ENCODE results near the gene CDK12. TPM values are rescaled to one million over a fixed set of nuclear protein-coding genes. Genes with fewer than 3 reads are reported as not detected.

The CDK12 gene
- total and polyA plus RNA-seq, 12 donors = 7.2 to 206 (median 44.2) TPM

- H3K27ac ChIP-seq = no peak overlapping the region
- intact Hi-C loops (cut with DNase I) = no loop called here
- H3K36me3 ChIP-seq (replicated peaks in 1 of 2) = peaks cover 0 to 2% of the 10 kb centered on the region in 2 donors
- no peaks in the 10 kb centered on the region for H3K9me3 ChIP-seq (replicated peaks in 1 of 3)
- no peak overlapping the region for H3K4me3 ChIP-seq
- TF ChIP-seq POLR2A (IDR thresholded peaks at IDR 0.05) (no peak), CTCF (IDR thresholded peaks at IDR 0.05) (no peak)
- no peak for DNase-seq
- no peaks in the 10 kb centered on the region for H3K27me3 ChIP-seq
- WGBS, 4 donors = 81 to 100% (median 94%) methylated on average over 2 of the region's 2 CpGs
- H3K4me1 ChIP-seq (replicated peaks in 1 of 2) = peaks cover 5 to 15% of the 10 kb centered on the region in 2 donors
Observed at GRCh38 chr17:39572121-39572520, 110.8 kb downstream of the CDK12 start.

- intact Hi-C loops (cut with DNase I) = no loop called here
Observed at GRCh38 chr17:39573447-39574298, 112.4 kb downstream of the CDK12 start.

GRCh38 chr17:39576187-39576586, 114.9 kb downstream of the CDK12 start:
- WGBS, 4 donors = 29 to 45% (median 33%) methylated on average over 7 of the region's 7 CpGs
- intact Hi-C loops (cut with DNase I) = no loop called here

More at GRCh38 chr17:39573447-39574298, 112.4 kb downstream of the CDK12 start:
- peak overlapping the region; percentile 5 to 91 (median 85) for H3K27ac ChIP-seq
- H3K4me3 ChIP-seq = peak overlapping the region in 2 of 4 donors; percentile 50 to 65
- peak; percentile 75 to 86 (median 77) for DNase-seq
- peak; percentile 36 to 60 for TF ChIP-seq POLR2A (IDR thresholded peaks at IDR 0.05)
- no peak for TF ChIP-seq CTCF (IDR thresholded peaks at IDR 0.05)
- H3K9me3 ChIP-seq (replicated peaks in 1 of 3) = no peaks in the 10 kb centered on the region
- peaks cover 5 to 15% of the 10 kb centered on the region in 2 donors for H3K4me1 ChIP-seq (replicated peaks in 1 of 2)
- H3K36me3 ChIP-seq (replicated peaks in 1 of 2) = no peaks in the 10 kb centered on the region
- WGBS, 4 donors = 1 to 6% (median 3%) methylated on average over 17 to 66 of the region's 66 CpGs
- no peaks in the 10 kb centered on the region for H3K27me3 ChIP-seq

More at GRCh38 chr17:39576187-39576586, 114.9 kb downstream of the CDK12 start:
- H3K4me1 ChIP-seq (replicated peaks in 1 of 2) = peaks cover 5 to 15% of the 10 kb centered on the region in 2 donors
- DNase-seq = no peak
- H3K4me3 ChIP-seq = no peak overlapping the region
- no peaks in the 10 kb centered on the region for H3K27me3 ChIP-seq
- H3K36me3 ChIP-seq (replicated peaks in 1 of 2) = no peaks in the 10 kb centered on the region
- H3K9me3 ChIP-seq (replicated peaks in 1 of 3) = no peaks in the 10 kb centered on the region
- TF ChIP-seq CTCF (IDR thresholded peaks at IDR 0.05) = peak in 5 of 6 experiments; percentile 10 to 40 (median 35)
- TF ChIP-seq POLR2A (IDR thresholded peaks at IDR 0.05) = no peak
- no peak overlapping the region for H3K27ac ChIP-seq

All from adrenal gland (tissue), 12 donors.